ENCODE results near the gene NUP62.

The NUP62 gene

DNA sequence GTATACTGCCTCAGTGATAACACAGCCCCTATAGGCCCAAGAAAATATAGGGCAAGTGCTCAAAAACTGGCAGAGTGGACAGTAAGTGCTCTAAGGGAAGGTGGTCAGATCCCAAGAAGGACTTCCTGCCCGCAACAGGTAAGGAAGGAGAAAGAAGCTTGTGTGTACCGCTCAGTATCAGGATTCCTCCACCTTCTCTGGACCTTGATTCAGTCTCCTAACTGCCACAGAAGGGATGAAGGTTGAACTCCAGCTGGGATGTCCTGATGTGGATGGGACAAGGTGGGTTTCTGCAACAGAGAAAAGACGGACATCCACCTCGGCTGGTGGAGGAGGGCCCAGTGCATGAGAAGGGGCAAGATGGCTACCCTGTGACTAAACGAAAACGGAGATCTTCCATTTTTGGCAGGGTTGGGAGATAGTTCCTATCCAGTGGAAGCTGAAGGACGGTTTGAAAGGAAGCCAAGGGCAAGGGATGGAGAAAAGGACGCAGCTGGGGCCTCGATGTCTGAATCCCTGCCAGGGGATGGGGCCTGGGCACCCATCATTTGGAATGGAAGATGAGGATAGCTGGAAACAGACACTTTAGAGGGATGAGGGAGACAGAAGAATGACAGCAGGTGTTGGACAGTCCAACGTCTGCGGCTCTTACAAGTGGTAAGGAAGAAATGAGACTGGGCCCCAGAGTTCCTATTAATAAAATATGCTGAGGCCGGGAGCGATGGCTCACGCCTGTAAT, 1.6 kb downstream of the NUP62 start:
- no peak for TF ChIP-seq ZNF8 (CRISPR knock-in tag; IDR thresholded peaks at IDR 0.05)
- TF ChIP-seq, protein P1, sequence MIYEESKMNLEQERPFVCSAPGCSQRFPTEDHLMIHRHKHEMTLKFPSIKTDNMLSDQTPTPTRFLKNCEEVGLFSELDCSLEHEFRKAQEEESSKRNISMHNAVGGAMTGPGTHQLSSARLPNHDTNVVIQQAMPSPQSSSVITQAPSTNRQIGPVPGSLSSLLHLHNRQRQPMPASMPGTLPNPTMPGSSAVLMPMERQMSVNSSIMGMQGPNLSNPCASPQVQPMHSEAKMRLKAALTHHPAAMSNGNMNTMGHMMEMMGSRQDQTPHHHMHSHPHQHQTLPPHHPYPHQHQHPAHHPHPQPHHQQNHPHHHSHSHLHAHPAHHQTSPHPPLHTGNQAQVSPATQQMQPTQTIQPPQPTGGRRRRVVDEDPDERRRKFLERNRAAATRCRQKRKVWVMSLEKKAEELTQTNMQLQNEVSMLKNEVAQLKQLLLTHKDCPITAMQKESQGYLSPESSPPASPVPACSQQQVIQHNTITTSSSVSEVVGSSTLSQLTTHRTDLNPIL (CRISPR knock-in tag; IDR thresholded peaks at IDR 0.05; ENCODE audit: low read depth): no peak
- no peak for TF ChIP-seq OSR1 (CRISPR knock-in tag; IDR thresholded peaks at IDR 0.05)
- TF ChIP-seq, protein P2, sequence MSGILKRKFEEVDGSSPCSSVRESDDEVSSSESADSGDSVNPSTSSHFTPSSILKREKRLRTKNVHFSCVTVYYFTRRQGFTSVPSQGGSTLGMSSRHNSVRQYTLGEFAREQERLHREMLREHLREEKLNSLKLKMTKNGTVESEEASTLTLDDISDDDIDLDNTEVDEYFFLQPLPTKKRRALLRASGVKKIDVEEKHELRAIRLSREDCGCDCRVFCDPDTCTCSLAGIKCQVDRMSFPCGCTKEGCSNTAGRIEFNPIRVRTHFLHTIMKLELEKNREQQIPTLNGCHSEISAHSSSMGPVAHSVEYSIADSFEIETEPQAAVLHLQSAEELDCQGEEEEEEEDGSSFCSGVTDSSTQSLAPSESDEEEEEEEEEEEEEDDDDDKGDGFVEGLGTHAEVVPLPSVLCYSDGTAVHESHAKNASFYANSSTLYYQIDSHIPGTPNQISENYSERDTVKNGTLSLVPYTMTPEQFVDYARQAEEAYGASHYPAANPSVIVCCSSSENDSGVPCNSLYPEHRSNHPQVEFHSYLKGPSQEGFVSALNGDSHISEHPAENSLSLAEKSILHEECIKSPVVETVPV (CRISPR knock-in tag; IDR thresholded peaks at IDR 0.05): no peak
- TF ChIP-seq ZFP3 (CRISPR knock-in tag; IDR thresholded peaks at IDR 0.05): no peak
- TF ChIP-seq, protein P3, sequence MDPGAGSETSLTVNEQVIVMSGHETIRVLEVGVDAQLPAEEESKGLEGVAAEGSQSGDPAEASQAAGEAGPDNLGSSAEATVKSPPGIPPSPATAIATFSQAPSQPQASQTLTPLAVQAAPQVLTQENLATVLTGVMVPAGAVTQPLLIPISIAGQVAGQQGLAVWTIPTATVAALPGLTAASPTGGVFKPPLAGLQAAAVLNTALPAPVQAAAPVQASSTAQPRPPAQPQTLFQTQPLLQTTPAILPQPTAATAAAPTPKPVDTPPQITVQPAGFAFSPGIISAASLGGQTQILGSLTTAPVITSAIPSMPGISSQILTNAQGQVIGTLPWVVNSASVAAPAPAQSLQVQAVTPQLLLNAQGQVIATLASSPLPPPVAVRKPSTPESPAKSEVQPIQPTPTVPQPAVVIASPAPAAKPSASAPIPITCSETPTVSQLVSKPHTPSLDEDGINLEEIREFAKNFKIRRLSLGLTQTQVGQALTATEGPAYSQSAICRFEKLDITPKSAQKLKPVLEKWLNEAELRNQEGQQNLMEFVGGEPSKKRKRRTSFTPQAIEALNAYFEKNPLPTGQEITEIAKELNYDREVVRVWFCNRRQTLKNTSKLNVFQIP (CRISPR knock-in tag; IDR thresholded peaks at IDR 0.05; ENCODE audit: borderline replicate concordance, low read depth): no peak
- TF ChIP-seq, protein P4, sequence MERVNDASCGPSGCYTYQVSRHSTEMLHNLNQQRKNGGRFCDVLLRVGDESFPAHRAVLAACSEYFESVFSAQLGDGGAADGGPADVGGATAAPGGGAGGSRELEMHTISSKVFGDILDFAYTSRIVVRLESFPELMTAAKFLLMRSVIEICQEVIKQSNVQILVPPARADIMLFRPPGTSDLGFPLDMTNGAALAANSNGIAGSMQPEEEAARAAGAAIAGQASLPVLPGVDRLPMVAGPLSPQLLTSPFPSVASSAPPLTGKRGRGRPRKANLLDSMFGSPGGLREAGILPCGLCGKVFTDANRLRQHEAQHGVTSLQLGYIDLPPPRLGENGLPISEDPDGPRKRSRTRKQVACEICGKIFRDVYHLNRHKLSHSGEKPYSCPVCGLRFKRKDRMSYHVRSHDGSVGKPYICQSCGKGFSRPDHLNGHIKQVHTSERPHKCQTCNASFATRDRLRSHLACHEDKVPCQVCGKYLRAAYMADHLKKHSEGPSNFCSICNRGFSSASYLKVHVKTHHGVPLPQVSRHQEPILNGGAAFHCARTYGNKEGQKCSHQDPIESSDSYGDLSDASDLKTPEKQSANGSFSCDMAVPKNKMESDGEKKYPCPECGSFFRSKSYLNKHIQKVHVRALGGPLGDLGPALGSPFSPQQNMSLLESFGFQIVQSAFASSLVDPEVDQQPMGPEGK (CRISPR knock-in tag; IDR thresholded peaks at IDR 0.05; ENCODE audit: borderline replicate concordance): no peak
- no peak for TF ChIP-seq ZFP30 (CRISPR knock-in tag; IDR thresholded peaks at IDR 0.05)
- no peak for TF ChIP-seq ISL1 (CRISPR knock-in tag; IDR thresholded peaks at IDR 0.05)
- no peak for TF ChIP-seq SNAI2 (CRISPR knock-in tag; IDR thresholded peaks at IDR 0.05)
- no peak for TF ChIP-seq PPARA (CRISPR knock-in tag; IDR thresholded peaks at IDR 0.05; ENCODE audit: borderline replicate concordance)
- no peak for TF ChIP-seq TOX (CRISPR knock-in tag; IDR thresholded peaks at IDR 0.05; ENCODE audit: borderline replicate concordance)
- TF ChIP-seq CSDC2 (CRISPR knock-in tag; IDR thresholded peaks at IDR 0.05): no peak
- no peak for ATAC-seq

DNA sequence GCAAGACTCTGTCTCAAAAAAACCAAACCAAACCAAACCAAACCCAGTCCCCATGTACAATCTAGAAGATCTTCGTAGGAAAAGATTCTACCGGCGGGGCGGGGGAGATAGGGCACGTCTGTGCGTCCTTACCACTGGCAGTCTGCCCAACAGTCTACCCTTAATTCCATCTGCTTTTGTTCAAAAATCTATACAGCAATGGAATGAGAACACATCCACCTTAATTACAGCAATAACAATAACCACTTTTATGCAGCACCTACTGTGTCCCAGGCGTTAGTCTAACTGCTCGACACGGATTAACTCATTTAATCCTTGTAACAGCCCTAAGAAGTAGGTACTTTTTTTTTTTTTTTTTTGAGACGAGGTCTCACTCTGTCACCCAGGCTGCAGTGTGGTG, 2.8 kb downstream of the NUP62 start:
- ATAC-seq: no peak
- TF ChIP-seq ZFP30 (CRISPR knock-in tag; IDR thresholded peaks at IDR 0.05): no peak
- TF ChIP-seq, protein P1 (CRISPR knock-in tag; IDR thresholded peaks at IDR 0.05; ENCODE audit: low read depth): no peak
- TF ChIP-seq, protein P3 (CRISPR knock-in tag; IDR thresholded peaks at IDR 0.05; ENCODE audit: borderline replicate concordance, low read depth): no peak
- no peak for TF ChIP-seq ARNTL (CRISPR knock-in tag; IDR thresholded peaks at IDR 0.05; ENCODE audit: borderline replicate concordance, low read depth)
- no peak for TF ChIP-seq TOX (CRISPR knock-in tag; IDR thresholded peaks at IDR 0.05; ENCODE audit: borderline replicate concordance)
- TF ChIP-seq GLIS3 (CRISPR knock-in tag; IDR thresholded peaks at IDR 0.05): no peak

DNA sequence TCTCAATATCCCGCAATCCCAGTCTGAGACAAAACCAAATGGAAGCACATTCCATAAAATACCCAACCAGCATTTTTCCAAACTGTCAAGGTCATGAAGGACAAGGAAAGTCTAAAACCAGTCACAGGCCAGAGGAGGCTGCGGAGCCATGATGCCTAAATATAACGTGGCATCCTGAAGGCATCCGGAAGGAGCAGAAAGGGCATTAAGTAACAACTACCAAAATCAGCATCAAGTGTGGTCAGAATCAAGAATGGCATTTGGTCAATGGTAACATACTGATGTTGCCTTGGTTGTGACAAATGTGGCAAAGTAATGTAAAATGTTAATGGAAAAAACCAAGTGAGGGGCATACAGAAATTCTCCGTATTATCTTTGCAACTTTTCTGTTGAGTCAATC, 3.8 kb downstream of the NUP62 start:
- no peak for ATAC-seq
- TF ChIP-seq ZNF565 (CRISPR knock-in tag; conservative IDR thresholded peaks at IDR 0.05; ENCODE audit: low read depth): no peak
- TF ChIP-seq TCF4 (CRISPR knock-in tag; IDR thresholded peaks at IDR 0.05; ENCODE audit: borderline replicate concordance): no peak
- TF ChIP-seq ZC3H10 (CRISPR knock-in tag; IDR thresholded peaks at IDR 0.05): no peak
- no peak for TF ChIP-seq ARNTL (CRISPR knock-in tag; IDR thresholded peaks at IDR 0.05; ENCODE audit: borderline replicate concordance, low read depth)
- TF ChIP-seq, protein P4 (CRISPR knock-in tag; IDR thresholded peaks at IDR 0.05; ENCODE audit: borderline replicate concordance): no peak
- TF ChIP-seq ZFP30 (CRISPR knock-in tag; IDR thresholded peaks at IDR 0.05): no peak
- TF ChIP-seq SNAI2 (CRISPR knock-in tag; IDR thresholded peaks at IDR 0.05): no peak
- no peak for TF ChIP-seq RARB (CRISPR knock-in tag; IDR thresholded peaks at IDR 0.05)
- TF ChIP-seq BACH2 (CRISPR knock-in tag; IDR thresholded peaks at IDR 0.05; ENCODE audit: borderline replicate concordance): no peak
- TF ChIP-seq, protein P5, sequence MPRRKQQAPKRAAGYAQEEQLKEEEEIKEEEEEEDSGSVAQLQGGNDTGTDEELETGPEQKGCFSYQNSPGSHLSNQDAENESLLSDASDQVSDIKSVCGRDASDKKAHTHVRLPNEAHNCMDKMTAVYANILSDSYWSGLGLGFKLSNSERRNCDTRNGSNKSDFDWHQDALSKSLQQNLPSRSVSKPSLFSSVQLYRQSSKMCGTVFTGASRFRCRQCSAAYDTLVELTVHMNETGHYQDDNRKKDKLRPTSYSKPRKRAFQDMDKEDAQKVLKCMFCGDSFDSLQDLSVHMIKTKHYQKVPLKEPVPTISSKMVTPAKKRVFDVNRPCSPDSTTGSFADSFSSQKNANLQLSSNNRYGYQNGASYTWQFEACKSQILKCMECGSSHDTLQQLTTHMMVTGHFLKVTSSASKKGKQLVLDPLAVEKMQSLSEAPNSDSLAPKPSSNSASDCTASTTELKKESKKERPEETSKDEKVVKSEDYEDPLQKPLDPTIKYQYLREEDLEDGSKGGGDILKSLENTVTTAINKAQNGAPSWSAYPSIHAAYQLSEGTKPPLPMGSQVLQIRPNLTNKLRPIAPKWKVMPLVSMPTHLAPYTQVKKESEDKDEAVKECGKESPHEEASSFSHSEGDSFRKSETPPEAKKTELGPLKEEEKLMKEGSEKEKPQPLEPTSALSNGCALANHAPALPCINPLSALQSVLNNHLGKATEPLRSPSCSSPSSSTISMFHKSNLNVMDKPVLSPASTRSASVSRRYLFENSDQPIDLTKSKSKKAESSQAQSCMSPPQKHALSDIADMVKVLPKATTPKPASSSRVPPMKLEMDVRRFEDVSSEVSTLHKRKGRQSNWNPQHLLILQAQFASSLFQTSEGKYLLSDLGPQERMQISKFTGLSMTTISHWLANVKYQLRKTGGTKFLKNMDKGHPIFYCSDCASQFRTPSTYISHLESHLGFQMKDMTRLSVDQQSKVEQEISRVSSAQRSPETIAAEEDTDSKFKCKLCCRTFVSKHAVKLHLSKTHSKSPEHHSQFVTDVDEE (CRISPR knock-in tag; IDR thresholded peaks at IDR 0.05): no peak
- no peak for TF ChIP-seq PPARA (CRISPR knock-in tag; IDR thresholded peaks at IDR 0.05; ENCODE audit: borderline replicate concordance)
